Mesenchymal stem cell (in vitro differentiated cells and primary cell): ENCODE measurements around the gene NOG.

ENCODE experiments used
- DNase-seq: peaks from one replicate; pipeline ENCODE4 v3.0.0-alpha.2; 2013
- H2AFZ ChIP-seq: one replicate; pipeline ENCODE4 v1.6.1; 2013; ENCODE audit warnings: low read depth, mild to moderate bottlenecking, control low read depth, inconsistent platforms, low read length, moderate library complexity
- H2AK5ac ChIP-seq: 2 replicates; pipeline ENCODE4 v1.6.1; 2013; ENCODE audit warnings: low read length, moderate library complexity, mild to moderate bottlenecking, inconsistent platforms; ENCODE audit not compliant: severe bottlenecking
- H2BK120ac ChIP-seq: one replicate; pipeline ENCODE4 v1.6.1; 2013; ENCODE audit warnings: low read depth, mild to moderate bottlenecking, inconsistent platforms, low read length, moderate library complexity
- H2BK12ac ChIP-seq, 2 experiments: one replicate each; pipeline ENCODE4 v1.6.1; 2013; ENCODE audit warnings: inconsistent platforms in 2 of 2, low read length in 2 of 2, mild to moderate bottlenecking in 2 of 2, moderate library complexity in 2 of 2, control low read depth in 1 of 2
- H2BK15ac ChIP-seq: one replicate; pipeline ENCODE4 v1.6.1; 2013; ENCODE audit warnings: mild to moderate bottlenecking, low read depth, inconsistent platforms; ENCODE audit not compliant: poor library complexity, severe bottlenecking
- H2BK5ac ChIP-seq: 2 replicates; pipeline ENCODE4 v1.6.1; 2013; ENCODE audit warnings: low read depth, mild to moderate bottlenecking, low read length, control low read depth, inconsistent platforms; ENCODE audit not compliant: poor library complexity, severe bottlenecking
- H3K14ac ChIP-seq, 2 experiments: one replicate each; pipeline ENCODE4 v1.6.1; 2013; ENCODE audit warnings: inconsistent platforms in 2 of 2, low read length in 2 of 2, control low read depth in 1 of 2, mild to moderate bottlenecking in 1 of 2, moderate library complexity in 1 of 2
- H3K18ac ChIP-seq, 2 experiments: one replicate each; pipeline ENCODE4 v1.6.1; 2013; ENCODE audit warnings: inconsistent platforms in 2 of 2, low read length in 2 of 2, control low read depth in 1 of 2, low read depth in 1 of 2, mild to moderate bottlenecking in 1 of 2
- H3K23ac ChIP-seq, 2 experiments: one replicate each; pipeline ENCODE4 v1.6.1; 2013; ENCODE audit warnings: inconsistent platforms in 2 of 2, low read length in 2 of 2, mild to moderate bottlenecking in 2 of 2, moderate library complexity in 2 of 2, control low read depth in 1 of 2
- H3K27ac ChIP-seq: 2 replicates; pipeline ENCODE4 v1.5.1; 2013; ENCODE audit warnings: mild to moderate bottlenecking, moderate library complexity, low read length, control low read depth, inconsistent platforms; ENCODE audit not compliant: poor library complexity, severe bottlenecking
- H3K27me3 ChIP-seq, 2 experiments: 2 replicates each; pipeline versions ENCODE4 v1.6.1 to v1.7.0; 2013; ENCODE audit warnings: low read length in 2 of 2, mild to moderate bottlenecking in 2 of 2, moderate library complexity in 2 of 2, control low read depth in 1 of 2, inconsistent platforms in 1 of 2; ENCODE audit not compliant: control insufficient read depth in 1 of 2, insufficient read depth in 1 of 2
- H3K36me3 ChIP-seq, 2 experiments: 2 replicates each; pipeline versions ENCODE4 v1.6.1 to v1.7.0; 2013; ENCODE audit warnings: low read length in 2 of 2, control low read depth in 1 of 2, inconsistent platforms in 1 of 2, low read depth in 1 of 2, mild to moderate bottlenecking in 1 of 2; ENCODE audit not compliant: insufficient read depth in 2 of 2, control insufficient read depth in 1 of 2
- H3K4ac ChIP-seq, 2 experiments: one replicate each; pipeline ENCODE4 v1.6.1; 2013; ENCODE audit warnings: inconsistent platforms in 2 of 2, low read length in 2 of 2, mild to moderate bottlenecking in 2 of 2, moderate library complexity in 2 of 2, control low read depth in 1 of 2, low read depth in 1 of 2
- H3K4me1 ChIP-seq: 2 replicates; pipeline ENCODE4 v1.6.1; 2013; ENCODE audit warnings: low read depth, low read length, control low read depth; ENCODE audit not compliant: control insufficient read depth, insufficient read depth
- H3K4me2 ChIP-seq: 2 replicates; pipeline ENCODE4 v1.6.1; 2013; ENCODE audit warnings: low read length, mild to moderate bottlenecking, inconsistent platforms; ENCODE audit not compliant: poor library complexity, severe bottlenecking
- H3K4me3 ChIP-seq, 2 experiments: 2 replicates each; pipeline versions ENCODE4 v1.5.1 to v1.7.0; 2013; ENCODE audit warnings: low read length in 2 of 2, mild to moderate bottlenecking in 2 of 2, control low read depth in 1 of 2, low read depth in 1 of 2; ENCODE audit not compliant: insufficient read depth in 1 of 2
- H3K79me1 ChIP-seq: replicated peaks from 2 replicates; pipeline ENCODE4 v1.6.1; 2013; ENCODE audit warnings: mild to moderate bottlenecking, control low read depth, low read length, inconsistent platforms; ENCODE audit not compliant: poor library complexity, severe bottlenecking
- H3K9ac ChIP-seq: 2 replicates; pipeline ENCODE4 v1.7.0; 2013; ENCODE audit warnings: mild to moderate bottlenecking, low read length, moderate library complexity
- H3K9me3 ChIP-seq: 2 replicates; pipeline ENCODE4 v1.7.0; 2013; ENCODE audit warnings: mild to moderate bottlenecking, low read length; ENCODE audit not compliant: control insufficient read depth
- H4K8ac ChIP-seq: one replicate; pipeline ENCODE4 v1.6.1; 2013; ENCODE audit warnings: inconsistent platforms, mild to moderate bottlenecking, low read length, moderate library complexity
- H4K91ac ChIP-seq: one replicate; pipeline ENCODE4 v1.6.1; 2013; ENCODE audit warnings: mild to moderate bottlenecking, low read length, inconsistent platforms
- WGBS: methylation state at CpG from one replicate; pipeline ENCODE4 v1.1.7; 2013; ENCODE audit warnings: mixed read lengths; 5-methylcytosine and 5-hydroxymethylcytosine counted together

Gene NOG

GRCh38 chr17:56596691-56597494 lies 3.4 kb downstream of the NOG start:
- H3K27me3 ChIP-seq: peaks cover 29 to 62% of the 10 kb centered on the region in 2 experiments

GRCh38 chr17:56597495-56597990 lies 4.0 kb downstream of the NOG start:
- Histone ChIP-seq H2AFZ (no peak overlapping the region), H3K27ac (no peak overlapping the region), H3K4ac (no peak overlapping the region), H3K9me3 (no peaks in the 10 kb centered on the region), H3K4me3 (peak overlapping the region; percentile 34 to 55), H2BK120ac (no peak overlapping the region), H4K91ac (no peak overlapping the region), H3K9ac (no peak overlapping the region), H4K8ac (peak overlapping the region; percentile 9), H3K36me3 (no peaks in the 10 kb centered on the region), H3K79me1 (peaks cover 4% of the 10 kb centered on the region), H2BK15ac (no peak overlapping the region), H2BK12ac (no peak overlapping the region), H3K14ac (no peak overlapping the region), H3K18ac (peak overlapping the region in 1 of 2 experiments; percentile 67), H3K4me1 (peaks cover 34% of the 10 kb centered on the region), H3K27me3 (peaks cover 24 to 63% of the 10 kb centered on the region in 2 experiments), H3K4me2 (peak overlapping the region; percentile 76), H2BK5ac (no peak overlapping the region), H2AK5ac (no peak overlapping the region), H3K23ac (no peak overlapping the region)
- under 1% methylated on average over 27 of the region's 41 CpGs for WGBS
- DNase-seq: peak; percentile 34

More at GRCh38 chr17:56596691-56597494, 3.4 kb downstream of the NOG start:
- Histone ChIP-seq H3K4me1 (peaks cover 39% of the 10 kb centered on the region), H3K14ac (no peak overlapping the region), H2BK12ac (no peak overlapping the region), H3K9ac (no peak overlapping the region), H2BK120ac (no peak overlapping the region), H3K36me3 (no peaks in the 10 kb centered on the region), H3K18ac (peak overlapping the region in 1 of 2 experiments; percentile 41), H3K23ac (no peak overlapping the region), H3K79me1 (peaks cover 4% of the 10 kb centered on the region), H2BK5ac (no peak overlapping the region), H3K4me2 (peak overlapping the region; percentile 76), H4K8ac (peak overlapping the region; percentile 9), H4K91ac (no peak overlapping the region), H3K4me3 (peak overlapping the region; percentile 36 to 55), H3K9me3 (no peaks in the 10 kb centered on the region), H2AFZ (peak overlapping the region; percentile 29), H3K4ac (peak overlapping the region in 1 of 2 experiments; percentile 55), H2BK15ac (no peak overlapping the region), H2AK5ac (no peak overlapping the region), H3K27ac (no peak overlapping the region)
- DNase-seq: peak; percentile 20
- 0% methylated on average over 20 of the region's 40 CpGs for WGBS

- no peak overlapping the region for H3K9ac ChIP-seq
- no peak overlapping the region for H3K4me2 ChIP-seq
- H3K4me3 ChIP-seq: no peak overlapping the region
- H3K36me3 ChIP-seq: no peaks in the 10 kb centered on the region
- no peak overlapping the region for H3K27ac ChIP-seq
- H4K91ac ChIP-seq: no peak overlapping the region
- peaks cover 25 to 72% of the 10 kb centered on the region in 2 experiments for H3K27me3 ChIP-seq
- H2BK120ac ChIP-seq: no peak overlapping the region
- 23% methylated on average over 3 of the region's 5 CpGs for WGBS
- DNase-seq: peak; percentile 45
- peaks cover 29% of the 10 kb centered on the region for H3K4me1 ChIP-seq
- no peak overlapping the region for H2BK12ac ChIP-seq
- H3K23ac ChIP-seq: no peak overlapping the region
- H2AFZ ChIP-seq: no peak overlapping the region
- no peak overlapping the region for H2BK15ac ChIP-seq
- no peak overlapping the region for H2AK5ac ChIP-seq
- no peaks in the 10 kb centered on the region for H3K9me3 ChIP-seq
- no peak overlapping the region for H3K4ac ChIP-seq
- peaks cover 4% of the 10 kb centered on the region for H3K79me1 ChIP-seq
- no peak overlapping the region for H3K14ac ChIP-seq
- H4K8ac ChIP-seq: no peak overlapping the region
- no peak overlapping the region for H2BK5ac ChIP-seq
- no peak overlapping the region for H3K18ac ChIP-seq
Measured at GRCh38 chr17:56598466-56598865, 5.0 kb downstream of the NOG start.

DNA sequence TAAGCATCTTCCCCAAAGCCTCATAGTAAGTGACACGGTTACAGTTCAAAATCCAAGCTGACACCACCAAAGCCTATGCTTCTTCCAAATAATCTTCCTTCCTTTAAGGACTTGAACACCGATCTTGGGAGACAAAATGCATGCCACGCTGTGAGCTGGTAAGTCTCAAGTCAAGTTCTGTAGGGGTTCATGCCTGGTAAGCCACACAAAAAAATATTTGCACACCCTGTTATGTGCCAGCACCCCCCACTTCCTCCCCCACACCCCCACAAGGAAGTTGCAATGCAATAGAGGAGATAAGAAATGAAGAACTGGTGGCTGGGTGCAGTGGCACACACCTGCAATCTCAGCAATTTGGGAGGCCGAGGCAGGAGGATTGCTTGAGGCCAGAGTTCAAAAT lies 5.6 kb downstream of the NOG start:
- H2AK5ac ChIP-seq: no peak overlapping the region
- H3K9ac ChIP-seq: no peak overlapping the region
- WGBS: 92% methylated on average over 4 of the region's 4 CpGs
- H2BK5ac ChIP-seq: no peak overlapping the region
- no peak overlapping the region for H3K14ac ChIP-seq
- H3K4me1 ChIP-seq: peaks cover 27% of the 10 kb centered on the region
- H2BK12ac ChIP-seq: no peak overlapping the region
- H3K79me1 ChIP-seq: peaks cover 4% of the 10 kb centered on the region
- no peaks in the 10 kb centered on the region for H3K36me3 ChIP-seq
- H3K27ac ChIP-seq: no peak overlapping the region
- H3K4me3 ChIP-seq: no peak overlapping the region
- DNase-seq: no peak
- H3K4me2 ChIP-seq: no peak overlapping the region
- no peaks in the 10 kb centered on the region for H3K9me3 ChIP-seq
- no peak overlapping the region for H2BK120ac ChIP-seq
- no peak overlapping the region for H4K91ac ChIP-seq
- no peak overlapping the region for H3K23ac ChIP-seq
- no peak overlapping the region for H3K18ac ChIP-seq
- H3K27me3 ChIP-seq: peaks cover 27 to 72% of the 10 kb centered on the region in 2 experiments
- no peak overlapping the region for H4K8ac ChIP-seq
- no peak overlapping the region for H3K4ac ChIP-seq
- no peak overlapping the region for H2BK15ac ChIP-seq
- H2AFZ ChIP-seq: no peak overlapping the region
